CD4-positive, CD25-positive, alpha-beta regulatory T cell (primary cell): ENCODE results near the gene TMEM134. TPM values are rescaled to one million over a fixed set of nuclear protein-coding genes. Genes with fewer than 3 reads are reported as not detected.
"Not testable (repeated sequence)": the region's sequence is repeated elsewhere in the genome, so short reads cannot be mapped to it uniquely, and the experiment has no call there.

Experiments used
- ATAC-seq, 2 donors: fragments of 150-1000 bp; cut with Tn5 transposase; one replicate each; pipeline ENCODE4 v1.10.0; 2021; ENCODE audit warnings: low read depth in 2 of 2, moderate number of reproducible peaks in 2 of 2, moderate library complexity in 1 of 2
- DNase-seq, 3 donors: peaks; one replicate each; pipeline versions ENCODE4 v3.0.0 to v3.0.0-alpha.2; 2012 to 2022; ENCODE audit warnings: mixed read lengths in 1 of 3
- H3K27ac ChIP-seq: one replicate; pipeline ENCODE4 v1.7.0; 2013; ENCODE audit warnings: mild to moderate bottlenecking, low read length; ENCODE audit not compliant: insufficient read depth, poor library complexity, severe bottlenecking
- H3K27me3 ChIP-seq: one replicate; pipeline ENCODE4 v1.7.0; 2013; ENCODE audit warnings: low read length; ENCODE audit not compliant: control insufficient read depth, insufficient read depth
- H3K36me3 ChIP-seq: one replicate; pipeline ENCODE4 v1.7.0; 2013; ENCODE audit warnings: mild to moderate bottlenecking, low read length, moderate library complexity; ENCODE audit not compliant: control insufficient read depth, insufficient read depth
- H3K4me1 ChIP-seq: 2 replicates; pipeline ENCODE4 v1.7.0; 2013; ENCODE audit warnings: mild to moderate bottlenecking, low read length; ENCODE audit not compliant: insufficient read depth, control insufficient read depth, poor library complexity, severe bottlenecking
- H3K4me3 ChIP-seq: one replicate; pipeline ENCODE4 v1.7.0; 2013; ENCODE audit warnings: low read depth, mild to moderate bottlenecking, low read length, moderate library complexity
- H3K9me3 ChIP-seq, 2 experiments: 1 replicate in 1 of 2; 2 replicates in 1 of 2; pipeline ENCODE4 v1.7.0; 2013; ENCODE audit warnings: low read length in 2 of 2, mild to moderate bottlenecking in 1 of 2, moderate library complexity in 1 of 2; ENCODE audit not compliant: control insufficient read depth in 2 of 2
- H3K27ac Mint-ChIP-seq, 3 donors: one replicate each; pipeline ENCODE4 v1.8.0; 2020 to 2022; ENCODE audit warnings: mild to moderate bottlenecking in 3 of 3, mixed read lengths in 3 of 3, moderate library complexity in 2 of 3
- H3K27me3 Mint-ChIP-seq: one replicate; pipeline ENCODE4 v1.8.0; 2022; ENCODE audit warnings: mild to moderate bottlenecking, mixed read lengths
- H3K36me3 Mint-ChIP-seq: one replicate; pipeline ENCODE4 v1.8.0; 2020; ENCODE audit warnings: mixed read lengths
- H3K4me1 Mint-ChIP-seq, 4 donors: one replicate each; pipeline ENCODE4 v1.8.0; 2020 to 2022; ENCODE audit warnings: mixed read lengths in 4 of 4, mild to moderate bottlenecking in 1 of 4
- H3K4me3 Mint-ChIP-seq, 4 donors: one replicate each; pipeline ENCODE4 v1.8.0; 2020 to 2022; ENCODE audit warnings: mild to moderate bottlenecking in 4 of 4, mixed read lengths in 4 of 4, moderate library complexity in 3 of 4
- H3K9me3 Mint-ChIP-seq, 7 donors: one replicate each; pipeline ENCODE4 v1.8.0; 2020 to 2022; ENCODE audit warnings: mixed read lengths in 7 of 7, mild to moderate bottlenecking in 3 of 7, moderate library complexity in 2 of 7
- polyA plus RNA-seq, 4 donors: library from polyadenylated mRNA; unstranded; fragments of 300-500 nt; fragmentation: Illumina TruSeq; gene quantifications; one replicate each; pipeline ENCODE4 v1.2.3, GENCODE V29; 2021
- total RNA-seq: library from RNA; stranded (reverse); gene quantifications from one replicate; pipeline ENCODE4 v1.2.3, GENCODE V29; 2022

Gene TMEM134
- total and polyA plus RNA-seq, 5 donors from 2014 or later = 48.7 to 228 (median 158) TPM

GRCh38 chr11:67429722-67430121, 39.3 kb downstream of the TMEM134 start:
- ATAC-seq (no peak), DNase-seq (no peak)
- Histone ChIP-seq H3K9me3 (no peaks in the 10 kb centered on the region), H3K27me3 (no peaks in the 10 kb centered on the region), H3K27ac (peak overlapping the region; percentile 89), H3K4me1 (peaks cover 52% of the 10 kb centered on the region), H3K4me3 (peak overlapping the region; percentile 97), H3K36me3 (peaks cover 15% of the 10 kb centered on the region)
- peaks cover 5% of the 10 kb centered on the region for H3K36me3 Mint-ChIP-seq
- H3K27me3 Mint-ChIP-seq = peaks cover 6% of the 10 kb centered on the region
- H3K9me3 Mint-ChIP-seq = no peaks in the 10 kb centered on the region
- H3K27ac Mint-ChIP-seq = peak overlapping the region in 1 of 3 donors; percentile 97
- H3K4me3 Mint-ChIP-seq = peak overlapping the region; percentile 62 to 99 (median 96)
- peaks cover 5 to 80% (median 27%) of the 10 kb centered on the region in 4 donors for H3K4me1 Mint-ChIP-seq

DNA sequence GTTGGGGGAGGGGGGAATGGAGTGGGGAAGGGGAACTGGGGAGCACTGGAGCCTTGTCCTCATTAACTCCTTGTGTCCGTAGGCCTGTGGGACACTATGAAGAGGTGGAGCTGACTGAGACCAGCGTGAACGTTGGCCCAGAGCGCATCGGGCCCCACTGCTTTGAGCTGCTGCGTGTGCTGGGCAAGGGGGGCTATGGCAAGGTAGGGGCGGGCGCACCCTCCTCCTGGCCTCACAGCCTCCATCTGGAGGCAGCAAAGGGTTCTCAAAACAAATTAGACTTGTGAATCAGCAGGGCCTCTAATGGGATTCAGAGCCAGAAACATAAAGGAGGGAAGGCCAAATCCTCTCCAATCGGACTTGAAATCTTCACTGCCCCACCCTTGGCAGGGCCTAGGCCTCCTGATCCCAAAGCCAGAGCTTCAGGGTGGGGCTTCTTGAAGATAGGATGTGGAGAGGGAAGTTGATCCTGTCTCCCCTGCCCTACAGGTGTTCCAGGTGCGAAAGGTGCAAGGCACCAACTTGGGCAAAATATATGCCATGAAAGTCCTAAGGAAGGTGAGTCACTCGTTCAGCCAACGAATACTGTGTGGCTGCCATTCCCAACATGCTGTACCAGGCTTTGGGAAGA, 39.9 kb downstream of the TMEM134 start:
- peak overlapping the region; percentile 89 for H3K27ac ChIP-seq
- no peaks in the 10 kb centered on the region for H3K9me3 ChIP-seq
- H3K4me1 ChIP-seq = peaks cover 50% of the 10 kb centered on the region
- peak overlapping the region; percentile 97 for H3K4me3 ChIP-seq
- H3K36me3 Mint-ChIP-seq = peaks cover 5% of the 10 kb centered on the region
- H3K27me3 Mint-ChIP-seq = peaks cover 6% of the 10 kb centered on the region
- H3K27me3 ChIP-seq = no peaks in the 10 kb centered on the region
- DNase-seq (no peak), ATAC-seq (no peak)
- H3K4me1 Mint-ChIP-seq = peaks cover 5 to 79% (median 26%) of the 10 kb centered on the region in 4 donors
- H3K27ac Mint-ChIP-seq = peak overlapping the region; percentile 63 to 97 (median 97)
- H3K36me3 ChIP-seq = peaks cover 15% of the 10 kb centered on the region
- H3K9me3 Mint-ChIP-seq = no peaks in the 10 kb centered on the region
- H3K4me3 Mint-ChIP-seq = peak overlapping the region; percentile 95 to 99 (median 98)

DNA sequence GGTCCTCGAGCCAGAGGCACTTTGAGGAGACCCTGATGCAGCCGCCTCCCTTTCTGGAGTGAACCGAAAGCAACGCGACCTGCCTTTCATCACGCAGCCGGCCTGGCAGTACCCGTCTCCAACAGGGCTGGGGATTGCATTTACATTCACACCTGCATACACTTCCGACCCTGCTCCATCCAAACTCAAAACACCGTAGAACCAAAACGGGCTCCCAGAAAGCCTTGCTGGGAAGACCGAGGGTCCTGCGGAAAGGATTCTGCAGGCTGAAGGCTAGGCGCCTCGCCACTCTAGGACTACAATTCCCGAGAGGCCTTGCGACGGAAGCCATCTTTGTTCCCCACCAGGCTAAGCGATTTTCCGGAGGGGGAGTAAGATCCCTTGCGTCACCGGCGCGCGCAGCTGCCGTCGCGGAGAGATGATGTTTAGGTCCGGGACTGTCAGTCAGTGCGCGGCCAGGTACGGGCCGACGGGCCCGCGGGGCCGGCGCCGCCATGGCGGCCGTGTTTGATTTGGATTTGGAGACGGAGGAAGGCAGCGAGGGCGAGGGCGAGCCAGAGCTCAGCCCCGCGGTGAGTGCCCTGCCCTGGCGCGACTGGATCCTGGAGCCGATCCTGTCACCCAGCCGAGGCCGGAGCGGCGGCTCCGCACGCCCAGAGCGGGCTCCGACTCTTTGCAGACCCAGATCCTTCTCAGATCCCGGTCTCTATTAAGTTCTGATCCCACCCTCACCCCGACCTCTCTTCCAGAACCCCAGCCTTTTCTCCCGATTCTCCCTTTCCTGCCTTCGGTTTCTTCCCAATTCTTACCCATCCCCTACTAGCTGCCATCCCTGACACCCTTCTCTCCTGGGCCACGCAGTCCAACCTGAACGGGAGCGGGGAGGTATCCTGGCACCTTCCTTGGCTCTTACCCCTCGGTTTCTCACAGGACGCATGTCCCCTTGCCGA, 40.7 kb downstream of the TMEM134 start, which contains the start of gene RPS6KB2:
Gene RPS6KB2, plus strand, starts transcription at position 443 of the 950 bp plus-strand sequence. Its CDS starts 52 bp downstream, at position 495.
- peaks cover 6% of the 10 kb centered on the region for H3K27me3 Mint-ChIP-seq
- DNase-seq (peak; percentile 98 to 99 (median 99)), ATAC-seq (peak; percentile 87 to 89)
- H3K36me3 Mint-ChIP-seq = peaks cover 5% of the 10 kb centered on the region
- Histone ChIP-seq H3K4me3 (peak within 1 kb of the TSS; percentile 97), H3K36me3 (peaks cover 14% of the 10 kb centered on the region), H3K27me3 (no peaks in the 10 kb centered on the region), H3K4me1 (peaks cover 41% of the 10 kb centered on the region), H3K9me3 (no peaks in the 10 kb centered on the region), H3K27ac (peak within 1 kb of the TSS; percentile 89)
- H3K4me3 Mint-ChIP-seq = peak within 1 kb of the TSS; percentile 95 to 99 (median 98)
- peaks cover 5 to 75% (median 24%) of the 10 kb centered on the region in 4 donors for H3K4me1 Mint-ChIP-seq
- no peaks in the 10 kb centered on the region for H3K9me3 Mint-ChIP-seq
- H3K27ac Mint-ChIP-seq = peak within 1 kb of the TSS; percentile 95 to 97 (median 97)

DNA sequence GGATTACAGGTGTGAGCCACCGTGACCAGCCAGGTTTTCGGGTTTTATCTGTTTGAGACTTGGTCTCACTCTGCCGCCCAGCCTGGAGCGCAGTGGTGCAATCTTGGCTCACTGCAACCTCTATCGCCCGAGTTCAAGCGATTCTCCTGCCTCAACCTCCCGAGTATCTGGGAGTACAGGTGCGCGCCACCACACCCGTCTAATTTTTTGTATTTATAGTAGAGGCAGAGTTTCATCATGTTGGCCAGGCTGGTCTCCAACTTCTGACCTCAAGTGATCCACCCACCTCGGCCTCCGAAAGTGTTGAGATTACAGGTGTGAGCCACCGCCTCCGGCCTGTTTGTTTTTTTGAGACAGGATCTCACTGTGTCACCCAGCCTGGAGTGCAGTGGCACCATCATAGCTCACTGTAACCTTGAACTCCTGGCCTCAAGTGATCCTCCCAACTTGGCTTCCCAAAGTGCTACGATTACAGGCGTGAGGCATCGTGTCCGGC, 41.6 kb downstream of the TMEM134 start:
- H3K27me3 Mint-ChIP-seq, H3K36me3 Mint-ChIP-seq, H3K9me3 Mint-ChIP-seq, DNase-seq, ATAC-seq, H3K27me3 ChIP-seq, H3K9me3 ChIP-seq: not testable (repeated sequence)
- H3K4me1 Mint-ChIP-seq = peaks cover 5 to 75% (median 25%) of the 10 kb centered on the region in 4 donors
- Histone ChIP-seq H3K4me1 (peaks cover 32% of the 10 kb centered on the region), H3K27ac (peak overlapping the region; percentile 89), H3K36me3 (peaks cover 12% of the 10 kb centered on the region), H3K4me3 (peak overlapping the region; percentile 97)
- peak overlapping the region; percentile 95 to 97 (median 97) for H3K27ac Mint-ChIP-seq
- peak overlapping the region; percentile 95 to 99 (median 98) for H3K4me3 Mint-ChIP-seq

- Mint-ChIP-seq H3K27me3 (peaks cover 6% of the 10 kb centered on the region), H3K36me3 (no peaks in the 10 kb centered on the region), H3K4me1 (peaks cover 5 to 64% (median 17%) of the 10 kb centered on the region in 4 donors), H3K4me3 (no peak overlapping the region), H3K9me3 (no peaks in the 10 kb centered on the region), H3K27ac (no peak overlapping the region)
- Histone ChIP-seq H3K27me3 (no peaks in the 10 kb centered on the region), H3K4me3 (no peak overlapping the region), H3K9me3 (no peaks in the 10 kb centered on the region), H3K4me1 (peaks cover 42% of the 10 kb centered on the region), H3K36me3 (no peaks in the 10 kb centered on the region), H3K27ac (no peak overlapping the region)
- no peak for ATAC-seq
- no peak for DNase-seq
Observed at GRCh38 chr11:67423891-67424613, 45.0 kb downstream of the TMEM134 start.

DNA sequence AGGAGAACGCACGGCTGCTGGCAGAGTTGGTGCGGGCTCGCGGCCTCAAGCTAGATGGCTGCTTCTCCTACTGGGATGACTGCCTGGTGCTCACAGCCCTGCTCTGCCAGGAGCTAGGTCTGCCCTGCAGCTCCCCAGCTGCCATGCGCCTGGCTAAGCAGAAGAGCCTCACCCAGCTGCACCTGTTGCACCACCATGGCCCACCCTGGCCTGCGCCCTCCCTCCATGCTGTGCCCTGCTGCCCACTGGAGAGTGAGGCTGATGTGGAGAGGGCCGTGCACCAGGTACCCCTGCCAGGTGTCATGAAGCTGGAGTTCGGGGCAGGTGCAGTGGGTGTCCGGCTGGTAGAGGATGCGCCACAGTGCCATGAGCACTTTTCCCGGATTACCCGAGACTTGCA, 45.6 kb downstream of the TMEM134 start:
- Histone ChIP-seq H3K4me1 (peaks cover 42% of the 10 kb centered on the region), H3K36me3 (no peaks in the 10 kb centered on the region), H3K4me3 (no peak overlapping the region), H3K9me3 (no peaks in the 10 kb centered on the region), H3K27me3 (no peaks in the 10 kb centered on the region), H3K27ac (no peak overlapping the region)
- peak overlapping the region in 1 of 4 donors; percentile 52 for H3K4me3 Mint-ChIP-seq
- DNase-seq (no peak), ATAC-seq (no peak)
- peaks cover 5 to 65% (median 20%) of the 10 kb centered on the region in 4 donors for H3K4me1 Mint-ChIP-seq
- H3K27me3 Mint-ChIP-seq = peaks cover 6% of the 10 kb centered on the region
- H3K36me3 Mint-ChIP-seq = no peaks in the 10 kb centered on the region
- no peak overlapping the region for H3K27ac Mint-ChIP-seq
- H3K9me3 Mint-ChIP-seq = no peaks in the 10 kb centered on the region

DNA sequence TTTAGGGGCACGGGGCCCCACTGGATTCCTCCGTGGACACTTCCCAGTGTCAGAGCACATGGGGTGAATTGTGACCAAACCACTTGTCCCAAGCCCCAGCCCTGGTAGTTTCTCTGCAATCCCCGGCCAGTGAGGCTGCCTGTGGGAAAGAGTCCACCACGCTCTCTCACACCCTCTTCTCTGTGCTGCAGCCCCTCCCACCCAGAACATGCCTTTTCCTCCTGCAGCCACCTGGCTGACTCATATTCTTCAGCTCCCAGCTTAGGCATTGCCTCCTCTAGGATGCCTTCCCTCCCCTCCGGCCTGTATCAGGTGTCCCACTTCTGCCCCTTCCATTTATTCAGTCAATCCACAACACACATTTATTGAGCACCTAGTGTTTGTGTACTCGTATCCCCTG, 46.2 kb downstream of the TMEM134 start:
- peak overlapping the region in 2 of 3 donors; percentile 41 to 95 for H3K27ac Mint-ChIP-seq
- Histone ChIP-seq H3K27ac (no peak overlapping the region), H3K4me1 (peaks cover 46% of the 10 kb centered on the region), H3K4me3 (no peak overlapping the region), H3K27me3 (no peaks in the 10 kb centered on the region), H3K36me3 (no peaks in the 10 kb centered on the region), H3K9me3 (no peaks in the 10 kb centered on the region)
- peak overlapping the region in 2 of 4 donors; percentile 52 to 75 for H3K4me3 Mint-ChIP-seq
- peaks cover 2% of the 10 kb centered on the region for H3K27me3 Mint-ChIP-seq
- no peak for DNase-seq
- no peaks in the 10 kb centered on the region for H3K36me3 Mint-ChIP-seq
- no peaks in the 10 kb centered on the region for H3K9me3 Mint-ChIP-seq
- no peak for ATAC-seq
- H3K4me1 Mint-ChIP-seq = peaks cover under 1 to 66% (median 17%) of the 10 kb centered on the region in 4 donors
